ENCODE measurements around the gene MATN3. TPM values are rescaled to one million over a fixed set of nuclear protein-coding genes. Genes with fewer than 3 reads are reported as not detected.

The MATN3 gene
- polyA plus RNA-seq, 1 experiment = 0.92 TPM

GRCh38 chr2:20021405-20022009 lies 9.0 kb upstream of the MATN3 start:
- TF ChIP-seq, protein P1, sequence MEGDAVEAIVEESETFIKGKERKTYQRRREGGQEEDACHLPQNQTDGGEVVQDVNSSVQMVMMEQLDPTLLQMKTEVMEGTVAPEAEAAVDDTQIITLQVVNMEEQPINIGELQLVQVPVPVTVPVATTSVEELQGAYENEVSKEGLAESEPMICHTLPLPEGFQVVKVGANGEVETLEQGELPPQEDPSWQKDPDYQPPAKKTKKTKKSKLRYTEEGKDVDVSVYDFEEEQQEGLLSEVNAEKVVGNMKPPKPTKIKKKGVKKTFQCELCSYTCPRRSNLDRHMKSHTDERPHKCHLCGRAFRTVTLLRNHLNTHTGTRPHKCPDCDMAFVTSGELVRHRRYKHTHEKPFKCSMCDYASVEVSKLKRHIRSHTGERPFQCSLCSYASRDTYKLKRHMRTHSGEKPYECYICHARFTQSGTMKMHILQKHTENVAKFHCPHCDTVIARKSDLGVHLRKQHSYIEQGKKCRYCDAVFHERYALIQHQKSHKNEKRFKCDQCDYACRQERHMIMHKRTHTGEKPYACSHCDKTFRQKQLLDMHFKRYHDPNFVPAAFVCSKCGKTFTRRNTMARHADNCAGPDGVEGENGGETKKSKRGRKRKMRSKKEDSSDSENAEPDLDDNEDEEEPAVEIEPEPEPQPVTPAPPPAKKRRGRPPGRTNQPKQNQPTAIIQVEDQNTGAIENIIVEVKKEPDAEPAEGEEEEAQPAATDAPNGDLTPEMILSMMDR (IDR thresholded peaks at IDR 0.05; ENCODE audit: insufficient read depth, low read depth, low read length) = no peak
- CTCF ChIA-PET = interaction anchor here (2.7 kb wide), 1 partner anchor 73 kb away, joined by 14 read pairs; no protein-coding TSS in a partner anchor
- no peak overlapping the region for H3K4me3 ChIP-seq (ENCODE audit: low read depth, low read length)
- H3K27me3 ChIP-seq (ENCODE audit: control insufficient read depth, insufficient read depth, low read length) = no peaks in the 10 kb centered on the region; the same call in 1 of the 2 replicates
- no peaks in the 10 kb centered on the region for H3K36me3 ChIP-seq (ENCODE audit: control insufficient read depth, insufficient read depth, low read length)
- POLR2A ChIA-PET = no interaction called here
- no peak for DNase-seq (ENCODE audit: low read depth)

GRCh38 chr2:20019747-20020146 lies 7.3 kb upstream of the MATN3 start:
- Histone ChIP-seq H3K4me3 (ENCODE audit: low read depth, low read length) (no peak overlapping the region), H3K27me3 (ENCODE audit: control insufficient read depth, insufficient read depth, low read length) (no peaks in the 10 kb centered on the region; the same call in 1 of the 2 replicates), H3K36me3 (ENCODE audit: control insufficient read depth, insufficient read depth, low read length) (no peaks in the 10 kb centered on the region)
- CTCF ChIA-PET = interaction anchor here (0.7 to 2.7 kb wide), 2 partner anchors 72 to 75 kb away, joined by 3 to 14 read pairs; no protein-coding TSS in a partner anchor
- no peak for DNase-seq (ENCODE audit: low read depth)
- TF ChIP-seq, protein P1 (IDR thresholded peaks at IDR 0.05; ENCODE audit: insufficient read depth, low read depth, low read length) = no peak
- POLR2A ChIA-PET = no interaction called here

GRCh38 chr2:20018601-20019152 lies 6.2 kb upstream of the MATN3 start:
- H3K27me3 ChIP-seq (ENCODE audit: control insufficient read depth, insufficient read depth, low read length) = no peaks in the 10 kb centered on the region; the same call in 1 of the 2 replicates
- H3K4me3 ChIP-seq (ENCODE audit: low read depth, low read length) = no peak overlapping the region
- TF ChIP-seq, protein P1 (IDR thresholded peaks at IDR 0.05; ENCODE audit: insufficient read depth, low read depth, low read length) = no peak
- H3K36me3 ChIP-seq (ENCODE audit: control insufficient read depth, insufficient read depth, low read length) = no peaks in the 10 kb centered on the region
- CTCF ChIA-PET = interaction anchor here (6.2 kb wide), 1 partner anchor 73 kb away, joined by 157 read pairs; no protein-coding TSS in a partner anchor
- no peak for DNase-seq (ENCODE audit: low read depth)
- POLR2A ChIA-PET = no interaction called here

DNA sequence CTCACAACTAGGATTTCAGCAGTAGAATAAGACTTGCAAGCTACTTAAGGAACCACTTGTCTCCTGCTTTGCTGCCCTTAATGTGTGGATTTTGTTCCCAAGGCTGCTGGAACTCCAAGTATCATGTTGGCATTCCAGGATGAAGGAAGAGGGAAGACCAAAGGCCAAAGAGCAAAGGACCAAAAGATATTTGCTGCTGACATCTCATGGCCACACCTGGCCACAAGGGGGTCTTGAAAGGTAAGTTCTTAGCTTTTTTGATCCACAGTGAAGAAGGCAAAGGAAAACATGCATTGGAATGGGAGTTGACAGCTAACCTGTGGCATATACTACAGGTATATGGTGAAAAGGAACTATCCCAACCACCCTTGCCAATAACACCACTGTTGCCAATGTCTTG lies 3.9 kb upstream of the MATN3 start:
- H3K36me3 ChIP-seq (ENCODE audit: control insufficient read depth, insufficient read depth, low read length) = no peaks in the 10 kb centered on the region
- peaks cover 4% of the 10 kb centered on the region for H3K27me3 ChIP-seq (ENCODE audit: control insufficient read depth, insufficient read depth, low read length)
- no peak overlapping the region for H3K4me3 ChIP-seq (ENCODE audit: low read depth, low read length)
- no peak for DNase-seq (ENCODE audit: low read depth)
- TF ChIP-seq, protein P1 (IDR thresholded peaks at IDR 0.05; ENCODE audit: insufficient read depth, low read depth, low read length) = no peak
- ChIA-PET CTCF (interaction anchor here (0.7 to 6.2 kb wide), 17 partner anchors 11 to 92 kb away, joined by 3 to 157 read pairs (median 9); partner anchors contain the start of gene LAPTM4A), POLR2A (no interaction called here)

GRCh38 chr2:20015482-20016083 lies 3.1 kb upstream of the MATN3 start:
- Histone ChIP-seq H3K36me3 (ENCODE audit: control insufficient read depth, insufficient read depth, low read length) (no peaks in the 10 kb centered on the region), H3K27me3 (ENCODE audit: control insufficient read depth, insufficient read depth, low read length) (peaks cover 4% of the 10 kb centered on the region), H3K4me3 (ENCODE audit: low read depth, low read length) (no peak overlapping the region)
- TF ChIP-seq, protein P1 (IDR thresholded peaks at IDR 0.05; ENCODE audit: insufficient read depth, low read depth, low read length) = peak; percentile 50
- DNase-seq (ENCODE audit: low read depth) = no peak
- ChIA-PET CTCF (interaction anchor here (0.6 to 6.2 kb wide), 35 partner anchors 8 to 780 kb away, joined by 3 to 157 read pairs (median 5); partner anchors contain the start of genes LAPTM4A and SDC1), POLR2A (interaction anchor here (0.6 to 0.7 kb wide), 2 partner anchors 9 to 35 kb away, joined by 4 to 8 read pairs; no protein-coding TSS in a partner anchor)

All from BJ (cell line).